ENCODE results near the gene MBNL3. TPM values are rescaled to one million over a fixed set of nuclear protein-coding genes. Genes with fewer than 3 reads are reported as not detected.

MBNL3 gene
- polyA plus RNA-seq, 2 donors, result 2.5 to 3.4 TPM

GRCh38 chrX:132369617-132370326 is 119.1 kb downstream of the MBNL3 start:
- Histone ChIP-seq H3K27me3 (ENCODE audit: control insufficient read depth in 1 of 2, insufficient read depth in 2 of 2, low read length in 2 of 2) (peaks cover 0 to 5% of the 10 kb centered on the region in 2 donors), H3K27ac (ENCODE audit: low read depth in 2 of 2, low read length in 1 of 2) (no peak overlapping the region), H3K9me3 (ENCODE audit: control insufficient read depth in 2 of 2, insufficient read depth in 1 of 2, low read depth in 1 of 2, low read length in 1 of 2) (no peaks in the 10 kb centered on the region), H3K36me3 (ENCODE audit: control insufficient read depth in 2 of 2, insufficient read depth in 2 of 2, low read length in 1 of 2) (no peaks in the 10 kb centered on the region), H3K4me1 (ENCODE audit: control insufficient read depth in 2 of 2, insufficient read depth in 2 of 2, low read length in 1 of 2) (no peaks in the 10 kb centered on the region), H3K4me3 (ENCODE audit: low read depth in 1 of 2, low read length in 2 of 2) (no peak overlapping the region)
- 67 to 73% methylated on average over 2 of the region's 2 CpGs for WGBS, 2 donors

- Histone ChIP-seq H3K27me3 (ENCODE audit: control insufficient read depth in 1 of 2, insufficient read depth in 2 of 2, low read length in 2 of 2) (peaks cover 0 to 5% of the 10 kb centered on the region in 2 donors), H3K27ac (ENCODE audit: low read depth in 2 of 2, low read length in 1 of 2) (no peak overlapping the region), H3K9me3 (ENCODE audit: control insufficient read depth in 2 of 2, insufficient read depth in 1 of 2, low read depth in 1 of 2, low read length in 1 of 2) (no peaks in the 10 kb centered on the region), H3K4me3 (ENCODE audit: low read depth in 1 of 2, low read length in 2 of 2) (no peak overlapping the region), H3K36me3 (ENCODE audit: control insufficient read depth in 2 of 2, insufficient read depth in 2 of 2, low read length in 1 of 2) (no peaks in the 10 kb centered on the region), H3K4me1 (ENCODE audit: control insufficient read depth in 2 of 2, insufficient read depth in 2 of 2, low read length in 1 of 2) (no peaks in the 10 kb centered on the region)
Observed at GRCh38 chrX:132367984-132368383, 120.9 kb downstream of the MBNL3 start.

- Histone ChIP-seq H3K4me1 (ENCODE audit: control insufficient read depth in 2 of 2, insufficient read depth in 2 of 2, low read length in 1 of 2) (no peaks in the 10 kb centered on the region), H3K9me3 (ENCODE audit: control insufficient read depth in 2 of 2, insufficient read depth in 1 of 2, low read depth in 1 of 2, low read length in 1 of 2) (no peaks in the 10 kb centered on the region), H3K27ac (ENCODE audit: low read depth in 2 of 2, low read length in 1 of 2) (no peak overlapping the region), H3K27me3 (ENCODE audit: control insufficient read depth in 1 of 2, insufficient read depth in 2 of 2, low read length in 2 of 2) (peaks cover 0 to 5% of the 10 kb centered on the region in 2 donors), H3K36me3 (ENCODE audit: control insufficient read depth in 2 of 2, insufficient read depth in 2 of 2, low read length in 1 of 2) (no peaks in the 10 kb centered on the region), H3K4me3 (ENCODE audit: low read depth in 1 of 2, low read length in 2 of 2) (no peak overlapping the region)
- 52 to 94% methylated on average over 1 of the region's 1 CpG for WGBS, 2 donors
Observed at GRCh38 chrX:132367314-132367713, 121.5 kb downstream of the MBNL3 start.

GRCh38 chrX:132365490-132365889 is 123.3 kb downstream of the MBNL3 start:
- H3K9me3 ChIP-seq (ENCODE audit: control insufficient read depth in 2 of 2, insufficient read depth in 1 of 2, low read depth in 1 of 2, low read length in 1 of 2), result no peaks in the 10 kb centered on the region
- no peaks in the 10 kb centered on the region for H3K36me3 ChIP-seq (ENCODE audit: control insufficient read depth in 2 of 2, insufficient read depth in 2 of 2, low read length in 1 of 2)
- H3K4me3 ChIP-seq (ENCODE audit: low read depth in 1 of 2, low read length in 2 of 2), result no peak overlapping the region
- H3K27me3 ChIP-seq (ENCODE audit: control insufficient read depth in 1 of 2, insufficient read depth in 2 of 2, low read length in 2 of 2), result peaks cover 0 to 5% of the 10 kb centered on the region in 2 donors
- no peaks in the 10 kb centered on the region for H3K4me1 ChIP-seq (ENCODE audit: control insufficient read depth in 2 of 2, insufficient read depth in 2 of 2, low read length in 1 of 2)
- H3K27ac ChIP-seq (ENCODE audit: low read depth in 2 of 2, low read length in 1 of 2), result no peak overlapping the region

- WGBS, 2 donors, result 67 to 73% methylated on average over 3 of the region's 3 CpGs
- no peak overlapping the region for H3K4me3 ChIP-seq (ENCODE audit: low read depth in 1 of 2, low read length in 2 of 2)
- no peaks in the 10 kb centered on the region for H3K9me3 ChIP-seq (ENCODE audit: control insufficient read depth in 2 of 2, insufficient read depth in 1 of 2, low read depth in 1 of 2, low read length in 1 of 2)
- H3K27me3 ChIP-seq (ENCODE audit: control insufficient read depth in 1 of 2, insufficient read depth in 2 of 2, low read length in 2 of 2), result peaks cover 0 to 2% of the 10 kb centered on the region in 2 donors
- no peaks in the 10 kb centered on the region for H3K4me1 ChIP-seq (ENCODE audit: control insufficient read depth in 2 of 2, insufficient read depth in 2 of 2, low read length in 1 of 2)
- no peak overlapping the region for H3K27ac ChIP-seq (ENCODE audit: low read depth in 2 of 2, low read length in 1 of 2)
- no peaks in the 10 kb centered on the region for H3K36me3 ChIP-seq (ENCODE audit: control insufficient read depth in 2 of 2, insufficient read depth in 2 of 2, low read length in 1 of 2)
Observed at GRCh38 chrX:132364313-132364712, 124.5 kb downstream of the MBNL3 start.

GRCh38 chrX:132353430-132353829 is 135.4 kb downstream of the MBNL3 start:
- Histone ChIP-seq H3K27me3 (ENCODE audit: control insufficient read depth in 1 of 2, insufficient read depth in 2 of 2, low read length in 2 of 2) (no peaks in the 10 kb centered on the region), H3K36me3 (ENCODE audit: control insufficient read depth in 2 of 2, insufficient read depth in 2 of 2, low read length in 1 of 2) (no peaks in the 10 kb centered on the region), H3K4me3 (ENCODE audit: low read depth in 1 of 2, low read length in 2 of 2) (no peak overlapping the region), H3K9me3 (ENCODE audit: control insufficient read depth in 2 of 2, insufficient read depth in 1 of 2, low read depth in 1 of 2, low read length in 1 of 2) (no peaks in the 10 kb centered on the region), H3K4me1 (ENCODE audit: control insufficient read depth in 2 of 2, insufficient read depth in 2 of 2, low read length in 1 of 2) (no peaks in the 10 kb centered on the region), H3K27ac (ENCODE audit: low read depth in 2 of 2, low read length in 1 of 2) (no peak overlapping the region)
- 78 to 95% methylated on average over 5 of the region's 5 CpGs for WGBS, 2 donors

- peaks cover 0 to 2% of the 10 kb centered on the region in 2 donors for H3K4me1 ChIP-seq (ENCODE audit: control insufficient read depth in 2 of 2, insufficient read depth in 2 of 2, low read length in 1 of 2)
- no peaks in the 10 kb centered on the region for H3K9me3 ChIP-seq (ENCODE audit: control insufficient read depth in 2 of 2, insufficient read depth in 1 of 2, low read depth in 1 of 2, low read length in 1 of 2)
- no peak overlapping the region for H3K4me3 ChIP-seq (ENCODE audit: low read depth in 1 of 2, low read length in 2 of 2)
- H3K36me3 ChIP-seq (ENCODE audit: control insufficient read depth in 2 of 2, insufficient read depth in 2 of 2, low read length in 1 of 2), result no peaks in the 10 kb centered on the region
- H3K27ac ChIP-seq (ENCODE audit: low read depth in 2 of 2, low read length in 1 of 2), result no peak overlapping the region
- H3K27me3 ChIP-seq (ENCODE audit: control insufficient read depth in 1 of 2, insufficient read depth in 2 of 2, low read length in 2 of 2), result peaks cover 0 to 4% of the 10 kb centered on the region in 2 donors
- WGBS, 2 donors, result 87 to 93% methylated on average over 2 of the region's 2 CpGs
Observed at GRCh38 chrX:132336172-132336571, 152.7 kb downstream of the MBNL3 start.

- Histone ChIP-seq H3K27me3 (ENCODE audit: control insufficient read depth in 1 of 2, insufficient read depth in 2 of 2, low read length in 2 of 2) (peaks cover 0 to 9% of the 10 kb centered on the region in 2 donors), H3K4me1 (ENCODE audit: control insufficient read depth in 2 of 2, insufficient read depth in 2 of 2, low read length in 1 of 2) (peaks cover 0 to 2% of the 10 kb centered on the region in 2 donors), H3K36me3 (ENCODE audit: control insufficient read depth in 2 of 2, insufficient read depth in 2 of 2, low read length in 1 of 2) (no peaks in the 10 kb centered on the region), H3K27ac (ENCODE audit: low read depth in 2 of 2, low read length in 1 of 2) (no peak overlapping the region), H3K9me3 (ENCODE audit: control insufficient read depth in 2 of 2, insufficient read depth in 1 of 2, low read depth in 1 of 2, low read length in 1 of 2) (no peaks in the 10 kb centered on the region), H3K4me3 (ENCODE audit: low read depth in 1 of 2, low read length in 2 of 2) (no peak overlapping the region)
- 76 to 78% methylated on average over 4 of the region's 4 CpGs for WGBS, 2 donors
Observed at GRCh38 chrX:132333351-132333750, 155.5 kb downstream of the MBNL3 start.

- WGBS, 2 donors, result 72 to 87% methylated on average over 3 of the region's 3 CpGs
- peaks cover 0 to 2% of the 10 kb centered on the region in 2 donors for H3K4me1 ChIP-seq (ENCODE audit: control insufficient read depth in 2 of 2, insufficient read depth in 2 of 2, low read length in 1 of 2)
- no peak overlapping the region for H3K4me3 ChIP-seq (ENCODE audit: low read depth in 1 of 2, low read length in 2 of 2)
- H3K36me3 ChIP-seq (ENCODE audit: control insufficient read depth in 2 of 2, insufficient read depth in 2 of 2, low read length in 1 of 2), result no peaks in the 10 kb centered on the region
- peaks cover 0 to 9% of the 10 kb centered on the region in 2 donors for H3K27me3 ChIP-seq (ENCODE audit: control insufficient read depth in 1 of 2, insufficient read depth in 2 of 2, low read length in 2 of 2)
- H3K9me3 ChIP-seq (ENCODE audit: control insufficient read depth in 2 of 2, insufficient read depth in 1 of 2, low read depth in 1 of 2, low read length in 1 of 2), result no peaks in the 10 kb centered on the region
- H3K27ac ChIP-seq (ENCODE audit: low read depth in 2 of 2, low read length in 1 of 2), result no peak overlapping the region
Observed at GRCh38 chrX:132331532-132331931, 157.3 kb downstream of the MBNL3 start.

- H3K27ac ChIP-seq (ENCODE audit: low read depth in 2 of 2, low read length in 1 of 2), result no peak overlapping the region
- peaks cover 0 to 2% of the 10 kb centered on the region in 2 donors for H3K4me1 ChIP-seq (ENCODE audit: control insufficient read depth in 2 of 2, insufficient read depth in 2 of 2, low read length in 1 of 2)
- peaks cover 0 to 9% of the 10 kb centered on the region in 2 donors for H3K27me3 ChIP-seq (ENCODE audit: control insufficient read depth in 1 of 2, insufficient read depth in 2 of 2, low read length in 2 of 2)
- no peak overlapping the region for H3K4me3 ChIP-seq (ENCODE audit: low read depth in 1 of 2, low read length in 2 of 2)
- H3K9me3 ChIP-seq (ENCODE audit: control insufficient read depth in 2 of 2, insufficient read depth in 1 of 2, low read depth in 1 of 2, low read length in 1 of 2), result no peaks in the 10 kb centered on the region
- H3K36me3 ChIP-seq (ENCODE audit: control insufficient read depth in 2 of 2, insufficient read depth in 2 of 2, low read length in 1 of 2), result no peaks in the 10 kb centered on the region
Observed at GRCh38 chrX:132331000-132331399, 157.8 kb downstream of the MBNL3 start.

All from esophagus (tissue), 2 donors.